GM12878 (cell line): Measurements from ENCODE around the gene LRRC8A. TPM values are rescaled to one million over a fixed set of nuclear protein-coding genes. Genes with fewer than 3 reads are reported as not detected.

ENCODE experiments used
- ATAC-seq: fragments of 200-7000 bp; cut with Tn5 transposase; 3 replicates; pipeline ENCODE4 v1.9.1; 2020; ENCODE audit warnings: mild to moderate bottlenecking, moderate library complexity
- BruUV-seq: library from RNA; stranded (reverse); fragments of 400-500 nt; replicated peaks from 2 replicates; lab custom pipeline; 2021; lab: Mats Ljungman, UMichigan
- CTCF ChIA-PET: fragments of 300-600 bp; sonication (Branson Sonifier 250); formaldehyde crosslinking; extraction: SDS; loops from one replicate; lab custom pipeline; 2021; ENCODE audit warnings: inconsistent platforms; lab: Yijun Ruan, JAX
- POLR2A ChIA-PET: fragments of 350-600 bp; formaldehyde crosslinking; extraction: SDS; loops from one replicate; lab custom pipeline; 2021; ENCODE audit warnings: inconsistent platforms; lab: Charles Lee
- RAD21 ChIA-PET: fragments of 300-600 bp; sonication (Branson Sonifier 250); formaldehyde crosslinking; loops from one replicate; lab custom pipeline; 2023; ENCODE audit warnings: antibody characterized with exemption; ENCODE audit not compliant: unreplicated experiment; lab: Charles Lee
- SMC1A ChIA-PET: fragments of 300-600 bp; sonication (Branson Sonifier 250); formaldehyde crosslinking; loops from one replicate; lab custom pipeline; 2023; ENCODE audit not compliant: unreplicated experiment, uncharacterized antibody; lab: Charles Lee
- DNase-seq: peaks from one replicate; pipeline ENCODE4 v3.0.0-alpha.2; 2011; ENCODE audit warnings: low read depth, low spot score
- FAIRE-seq: peaks from 3 replicates; lab custom pipeline; 2011; peaks lifted over from hg19 to GRCh38; lab: Jason Lieb, UNC
- H2AFZ ChIP-seq: 2 replicates; pipeline ENCODE4 v1.6.0; 2011; ENCODE audit warnings: low read depth, low read length, control low read depth; ENCODE audit not compliant: control insufficient read depth
- H3K27ac ChIP-seq: 2 replicates; pipeline ENCODE4 v1.5.1; 2011; ENCODE audit warnings: control low read depth; ENCODE audit not compliant: control insufficient read depth, insufficient read depth
- H3K27me3 ChIP-seq, 2 experiments: replicated peaks in 1 of 2; 2 replicates each; pipeline versions ENCODE4 v1.6.0 to v1.6.1; 2011; ENCODE audit warnings: low read length in 1 of 2; ENCODE audit not compliant: control insufficient read depth in 2 of 2, insufficient read depth in 2 of 2
- H3K36me3 ChIP-seq, 2 experiments: 2 replicates each; pipeline ENCODE4 v1.5.1; 2011; ENCODE audit warnings: low read length in 1 of 2; ENCODE audit not compliant: control insufficient read depth in 2 of 2, insufficient read depth in 2 of 2
- H3K4me1 ChIP-seq: 2 replicates; pipeline ENCODE4 v1.6.1; 2011; ENCODE audit warnings: mild to moderate bottlenecking, low read length, moderate library complexity, mixed read lengths; ENCODE audit not compliant: control insufficient read depth, insufficient read depth
- H3K4me2 ChIP-seq: 2 replicates; pipeline ENCODE4 v1.6.0; 2011; ENCODE audit warnings: control low read depth; ENCODE audit not compliant: control insufficient read depth, insufficient read depth
- H3K4me3 ChIP-seq: fragments of 200-600 bp; sonication (generic); 2 replicates; pipeline ENCODE4 v1.5.1; 2016
- H3K79me2 ChIP-seq: 2 replicates; pipeline ENCODE4 v1.6.0; 2011; ENCODE audit warnings: low read length; ENCODE audit not compliant: control insufficient read depth, insufficient read depth
- H3K9ac ChIP-seq: 2 replicates; pipeline ENCODE4 v1.8.0; 2011; ENCODE audit warnings: low read length, control low read depth, mixed read lengths; ENCODE audit not compliant: control insufficient read depth, insufficient read depth
- H3K9me3 ChIP-seq: replicated peaks from 3 replicates; pipeline ENCODE4 v1.5.1; 2011; ENCODE audit warnings: mild to moderate bottlenecking, low read length; ENCODE audit not compliant: control insufficient read depth, insufficient read depth
- H4K20me1 ChIP-seq: 2 replicates; pipeline ENCODE4 v1.6.0; 2011; ENCODE audit not compliant: control insufficient read depth, insufficient read depth
- CBX3 ChIP-seq: fragments of 200-600 bp; sonication (generic); IDR thresholded peaks from 2 replicates; pipeline ENCODE4 v1.6.1; 2016; ENCODE audit warnings: low read depth, borderline replicate concordance
- CTCF ChIP-seq, 3 experiments: IDR thresholded peaks in 2 of 3; conservative IDR thresholded peaks in 1 of 3; 2 replicates each; pipeline ENCODE4 v1.5.1; 2011; ENCODE audit warnings: low read depth in 3 of 3, low read length in 3 of 3, mild to moderate bottlenecking in 3 of 3, control low read depth in 2 of 3, moderate library complexity in 2 of 3, inconsistent platforms in 1 of 3, mixed read lengths in 1 of 3; ENCODE audit not compliant: control insufficient read depth in 2 of 3, insufficient read depth in 1 of 3; ENCODE audit errors: extremely low read depth in 1 of 3
- EGR1 ChIP-seq, 2 experiments: IDR thresholded peaks; 1 replicate in 1 of 2; 2 replicates in 1 of 2; pipeline ENCODE4 v1.6.1; 2011 to 2012; ENCODE audit warnings: low read depth in 2 of 2, low read length in 2 of 2, borderline replicate concordance in 1 of 2, mild to moderate bottlenecking in 1 of 2, moderate library complexity in 1 of 2
- MYB ChIP-seq: fragments of 150-350 bp; IDR thresholded peaks from 2 replicates; pipeline ENCODE4 v1.6.1; 2014; ENCODE audit warnings: mild to moderate bottlenecking, low read depth, low read length, borderline replicate concordance
- NR2C1 ChIP-seq: fragments of 450-650 bp; IDR thresholded peaks from 2 replicates; pipeline ENCODE4 v1.6.1; 2017; ENCODE audit warnings: antibody characterized with exemption, mild to moderate bottlenecking, moderate library complexity
- TCF12 ChIP-seq: IDR thresholded peaks from 2 replicates; pipeline ENCODE4 v1.6.1; 2011; ENCODE audit warnings: low read depth, mild to moderate bottlenecking, low read length
- WGBS: methylation state at CpG from one replicate; pipeline ENCODE4 v1.1.6; 2016; ENCODE audit warnings: low lambda C conversion rate; ENCODE audit not compliant: insufficient replicate concordance, insufficient coverage; ENCODE audit errors: missing lambda C conversion rate; 5-methylcytosine and 5-hydroxymethylcytosine counted together
- in situ Hi-C: fragments of 300-500 bp; cut with MboI; formaldehyde crosslinking; loops from 9 replicates; pipeline ENCODE4 v1.14.3; 2018; ENCODE audit warnings: mixed read lengths
- intact Hi-C: fragments of 100-400 bp; cut with micrococcal nuclease; formaldehyde crosslinking; loops from one replicate; pipeline ENCODE4 v1.14.2; 2022; ENCODE audit not compliant: unreplicated experiment
- polyA plus RNA-seq, 11 experiments: library from polyadenylated mRNA; depleted of rRNA in 4 of 11; unstranded in 6 of 11; stranded (reverse) in 5 of 11; fragments of >200 nt; fragmentation: Nextera tagmentation in 4 of 11; fragmentation: Illumina TruSeq in 1 of 11; extraction: Ambion mirVana in 4 of 11; extraction: Trizol in 1 of 11; gene quantifications; 1 replicate in 1 of 11; 2 replicates in 10 of 11; pipeline versions ENCODE4 v1.2.1 to v1.2.3, GENCODE V29; 2011 to 2016; ENCODE audit warnings: inconsistent platforms in 2 of 11, missing spikeins in 2 of 11, low read depth in 1 of 11
- total RNA-seq, 4 experiments: library from RNA; depleted of rRNA in 3 of 4; stranded (reverse); fragments of >200 nt in 3 of 4; fragmentation: Illumina TruSeq in 1 of 4; extraction: Trizol in 1 of 4; gene quantifications; 2 replicates each; pipeline versions ENCODE4 v1.2.1 to v1.2.3, GENCODE V29; 2013 to 2021
- TF ChIP-seq, protein P1 (sequence below): IDR thresholded peaks from 2 replicates; pipeline ENCODE4 v1.6.1; 2012; ENCODE audit warnings: mild to moderate bottlenecking, low read depth, low read length
- TF ChIP-seq, protein P2 (sequence below): fragments of 450-650 bp; IDR thresholded peaks from 2 replicates; pipeline ENCODE4 v1.6.1; 2016; ENCODE audit warnings: mild to moderate bottlenecking

LRRC8A gene
- total and polyA plus RNA-seq, 10 of the 15 experiments (the other 5 are each of a cell fraction or from before 2014, with no cell fraction given), result 1.6 to 15.9 (median 9.7) TPM

DNA sequence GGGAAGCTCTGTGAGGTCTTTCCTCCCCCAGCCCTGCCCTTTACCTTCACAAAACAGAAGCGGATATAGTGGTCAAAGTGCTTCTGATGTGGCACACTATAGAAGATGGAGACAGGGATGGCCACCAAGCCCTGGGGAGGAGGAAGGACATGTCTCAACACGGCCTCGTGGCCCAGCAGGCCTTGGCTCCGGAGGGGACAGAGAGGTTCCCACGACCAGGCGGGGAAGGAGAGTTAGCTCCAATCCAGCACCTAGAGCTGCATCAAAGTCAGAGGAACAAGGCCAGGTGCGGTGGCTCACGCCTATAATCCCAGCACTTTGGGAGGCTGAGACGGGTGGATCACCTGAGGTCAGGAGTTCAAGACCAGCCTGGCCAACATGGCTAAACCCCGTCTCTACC, 48.2 kb upstream of the LRRC8A start:
- ATAC-seq, result no peak
- peaks cover 8% of the 10 kb centered on the region for H3K79me2 ChIP-seq
- POLR2A ChIA-PET, result no interaction called here
- DNase-seq, result no peak
- intact Hi-C loops (no loop called here), in situ Hi-C loops (no loop called here)
- H4K20me1 ChIP-seq, result no peaks in the 10 kb centered on the region
- no TSS peak for BruUV-seq
- 0 out of 2 replicates have a peak, but pooled peaks cover 2% of the 10 kb centered on the region for H3K4me1 ChIP-seq
- RAD21 ChIA-PET, result no interaction called here
- CTCF ChIA-PET, result no interaction called here
- H3K4me2 ChIP-seq, result no peak overlapping the region
- no peak overlapping the region for H3K9ac ChIP-seq
- H3K4me3 ChIP-seq, result no peak overlapping the region
- H3K27ac ChIP-seq, result no peak overlapping the region
- H3K9me3 ChIP-seq, result no peaks in the 10 kb centered on the region
- 88% methylated on average over 10 of the region's 10 CpGs for WGBS
- H3K36me3 ChIP-seq, result peaks cover 0 to 2% of the 10 kb centered on the region in 2 experiments; a peak in 2 of 4 replicates
- FAIRE-seq, result no peak
- H3K27me3 ChIP-seq, result no peaks in the 10 kb centered on the region
- TF ChIP-seq TCF12 (no peak), CTCF (IDR thresholded peaks at IDR 0.05 in 2 of 3, conservative IDR thresholded peaks at IDR 0.05 in 1 of 3; ENCODE audit: control insufficient read depth in 2 of 3, extremely low read depth in 1 of 3, insufficient read depth in 1 of 3, low read depth in 3 of 3, low read length in 3 of 3) (no peak), EGR1 (IDR thresholded peaks at IDR 0.05; ENCODE audit: borderline replicate concordance in 1 of 2, low read depth in 2 of 2, low read length in 2 of 2) (no peak), CBX3 (no peak), MYB (no peak), NR2C1 (no peak)
- TF ChIP-seq, protein P1, sequence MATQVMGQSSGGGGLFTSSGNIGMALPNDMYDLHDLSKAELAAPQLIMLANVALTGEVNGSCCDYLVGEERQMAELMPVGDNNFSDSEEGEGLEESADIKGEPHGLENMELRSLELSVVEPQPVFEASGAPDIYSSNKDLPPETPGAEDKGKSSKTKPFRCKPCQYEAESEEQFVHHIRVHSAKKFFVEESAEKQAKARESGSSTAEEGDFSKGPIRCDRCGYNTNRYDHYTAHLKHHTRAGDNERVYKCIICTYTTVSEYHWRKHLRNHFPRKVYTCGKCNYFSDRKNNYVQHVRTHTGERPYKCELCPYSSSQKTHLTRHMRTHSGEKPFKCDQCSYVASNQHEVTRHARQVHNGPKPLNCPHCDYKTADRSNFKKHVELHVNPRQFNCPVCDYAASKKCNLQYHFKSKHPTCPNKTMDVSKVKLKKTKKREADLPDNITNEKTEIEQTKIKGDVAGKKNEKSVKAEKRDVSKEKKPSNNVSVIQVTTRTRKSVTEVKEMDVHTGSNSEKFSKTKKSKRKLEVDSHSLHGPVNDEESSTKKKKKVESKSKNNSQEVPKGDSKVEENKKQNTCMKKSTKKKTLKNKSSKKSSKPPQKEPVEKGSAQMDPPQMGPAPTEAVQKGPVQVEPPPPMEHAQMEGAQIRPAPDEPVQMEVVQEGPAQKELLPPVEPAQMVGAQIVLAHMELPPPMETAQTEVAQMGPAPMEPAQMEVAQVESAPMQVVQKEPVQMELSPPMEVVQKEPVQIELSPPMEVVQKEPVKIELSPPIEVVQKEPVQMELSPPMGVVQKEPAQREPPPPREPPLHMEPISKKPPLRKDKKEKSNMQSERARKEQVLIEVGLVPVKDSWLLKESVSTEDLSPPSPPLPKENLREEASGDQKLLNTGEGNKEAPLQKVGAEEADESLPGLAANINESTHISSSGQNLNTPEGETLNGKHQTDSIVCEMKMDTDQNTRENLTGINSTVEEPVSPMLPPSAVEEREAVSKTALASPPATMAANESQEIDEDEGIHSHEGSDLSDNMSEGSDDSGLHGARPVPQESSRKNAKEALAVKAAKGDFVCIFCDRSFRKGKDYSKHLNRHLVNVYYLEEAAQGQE, result no peak
- TF ChIP-seq, protein P2, sequence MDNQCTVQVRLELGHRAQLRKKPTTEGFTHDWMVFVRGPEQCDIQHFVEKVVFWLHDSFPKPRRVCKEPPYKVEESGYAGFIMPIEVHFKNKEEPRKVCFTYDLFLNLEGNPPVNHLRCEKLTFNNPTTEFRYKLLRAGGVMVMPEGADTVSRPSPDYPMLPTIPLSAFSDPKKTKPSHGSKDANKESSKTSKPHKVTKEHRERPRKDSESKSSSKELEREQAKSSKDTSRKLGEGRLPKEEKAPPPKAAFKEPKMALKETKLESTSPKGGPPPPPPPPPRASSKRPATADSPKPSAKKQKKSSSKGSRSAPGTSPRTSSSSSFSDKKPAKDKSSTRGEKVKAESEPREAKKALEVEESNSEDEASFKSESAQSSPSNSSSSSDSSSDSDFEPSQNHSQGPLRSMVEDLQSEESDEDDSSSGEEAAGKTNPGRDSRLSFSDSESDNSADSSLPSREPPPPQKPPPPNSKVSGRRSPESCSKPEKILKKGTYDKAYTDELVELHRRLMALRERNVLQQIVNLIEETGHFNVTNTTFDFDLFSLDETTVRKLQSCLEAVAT, result no peak
- H2AFZ ChIP-seq, result no peak overlapping the region
- SMC1A ChIA-PET, result no interaction called here
